HepG2 (cell line): Measurements from ENCODE around the gene COA3. TPM values are rescaled to one million over a fixed set of nuclear protein-coding genes. Genes with fewer than 3 reads are reported as not detected.

Experiments
- CHCHD3 ChIP-seq: sonication (generic); formaldehyde crosslinking; IDR thresholded peaks from 2 replicates; pipeline ENCODE4 v1.8.0; 2022; ENCODE audit warnings: mild to moderate bottlenecking, missing genetic modification reagents, moderate library complexity
- NCOR1 ChIP-seq: fragments of 200-600 bp; sonication (generic); IDR thresholded peaks from 2 replicates; pipeline ENCODE4 v1.7.0; 2017; ENCODE audit warnings: antibody characterized with exemption, low read length, borderline replicate concordance
- RAD51 ChIP-seq: fragments of 450-650 bp; IDR thresholded peaks from 2 replicates; pipeline ENCODE4 v1.6.1; 2016; ENCODE audit warnings: borderline replicate concordance
- RBM39 ChIP-seq: fragments of 200-400 bp; formaldehyde crosslinking; IDR thresholded peaks from one replicate; pipeline ENCODE4 v1.6.1; 2018; ENCODE audit warnings: antibody characterized with exemption, mild to moderate bottlenecking, low read depth, low read length; ENCODE audit not compliant: poor library complexity, severe bottlenecking
- TBP ChIP-seq: sonication (generic); formaldehyde crosslinking; IDR thresholded peaks from 2 replicates; pipeline ENCODE4 v1.5.0; 2020; ENCODE audit warnings: missing genetic modification reagents
- ZFP36 ChIP-seq: fragments of 150-350 bp; IDR thresholded peaks from 2 replicates; pipeline ENCODE4 v1.6.1; 2018; ENCODE audit warnings: borderline replicate concordance, low read length, low read depth; ENCODE audit not compliant: partially characterized antibody
- ZFY ChIP-seq: sonication (generic); formaldehyde crosslinking; IDR thresholded peaks from 2 replicates; pipeline ENCODE4 v1.4.0; 2020; ENCODE audit warnings: missing genetic modification reagents
- ZNF253 ChIP-seq: sonication (generic); formaldehyde crosslinking; IDR thresholded peaks from 2 replicates; pipeline ENCODE4 v1.8.0; 2022; ENCODE audit warnings: mild to moderate bottlenecking, missing genetic modification reagents, borderline replicate concordance
- ZNF644 ChIP-seq: IDR thresholded peaks from 2 replicates; pipeline ENCODE4 v1.6.1; 2016; ENCODE audit warnings: low read depth
- ZNF724P ChIP-seq: sonication (generic); formaldehyde crosslinking; IDR thresholded peaks from 2 replicates; pipeline ENCODE4 v1.8.0; 2022; ENCODE audit warnings: missing genetic modification reagents, borderline replicate concordance
- polyA plus RNA-seq, 8 experiments: library from polyadenylated mRNA; depleted of rRNA in 3 of 8; stranded (reverse) in 7 of 8; unstranded in 1 of 8; fragments of >200 nt; fragmentation: Illumina TruSeq in 4 of 8; extraction: Trizol in 4 of 8; gene quantifications; 2 replicates each; pipeline versions ENCODE4 v1.2.1 to v1.2.3, GENCODE V29; 2011 to 2016; ENCODE audit warnings: low read depth in 4 of 8, missing spikeins in 1 of 8, mixed read lengths in 1 of 8; ENCODE audit not compliant: insufficient read depth in 1 of 8
- total RNA-seq, 5 experiments: library from RNA; depleted of rRNA; stranded (reverse); fragments of >200 nt; fragmentation: Illumina TruSeq; extraction: Trizol; gene quantifications; 2 replicates each; pipeline ENCODE4 v1.2.3, GENCODE V29; 2016; ENCODE audit warnings: low read depth in 1 of 5
- TF ChIP-seq, protein P1 (sequence below): sonication (generic); formaldehyde crosslinking; IDR thresholded peaks from one replicate; pipeline ENCODE4 v1.5.1; 2020; ENCODE audit warnings: mild to moderate bottlenecking, missing genetic modification reagents; ENCODE audit errors: not compliant biosample characterization
- TF ChIP-seq, protein P2 (sequence below): sonication (generic); formaldehyde crosslinking; IDR thresholded peaks from 2 replicates; pipeline ENCODE4 v1.5.0; 2020; ENCODE audit warnings: mild to moderate bottlenecking, missing genetic modification reagents, borderline replicate concordance
- TF ChIP-seq, protein P3 (sequence below): sonication (generic); formaldehyde crosslinking; IDR thresholded peaks from 2 replicates; pipeline ENCODE4 v1.9.0; 2021; ENCODE audit warnings: missing genetic modification reagents, borderline replicate concordance

COA3 gene
- total and polyA plus RNA-seq, 2 of the 13 experiments (the other 11 are each of a cell fraction or from before 2014, with no cell fraction given), result 133 to 202 TPM

DNA sequence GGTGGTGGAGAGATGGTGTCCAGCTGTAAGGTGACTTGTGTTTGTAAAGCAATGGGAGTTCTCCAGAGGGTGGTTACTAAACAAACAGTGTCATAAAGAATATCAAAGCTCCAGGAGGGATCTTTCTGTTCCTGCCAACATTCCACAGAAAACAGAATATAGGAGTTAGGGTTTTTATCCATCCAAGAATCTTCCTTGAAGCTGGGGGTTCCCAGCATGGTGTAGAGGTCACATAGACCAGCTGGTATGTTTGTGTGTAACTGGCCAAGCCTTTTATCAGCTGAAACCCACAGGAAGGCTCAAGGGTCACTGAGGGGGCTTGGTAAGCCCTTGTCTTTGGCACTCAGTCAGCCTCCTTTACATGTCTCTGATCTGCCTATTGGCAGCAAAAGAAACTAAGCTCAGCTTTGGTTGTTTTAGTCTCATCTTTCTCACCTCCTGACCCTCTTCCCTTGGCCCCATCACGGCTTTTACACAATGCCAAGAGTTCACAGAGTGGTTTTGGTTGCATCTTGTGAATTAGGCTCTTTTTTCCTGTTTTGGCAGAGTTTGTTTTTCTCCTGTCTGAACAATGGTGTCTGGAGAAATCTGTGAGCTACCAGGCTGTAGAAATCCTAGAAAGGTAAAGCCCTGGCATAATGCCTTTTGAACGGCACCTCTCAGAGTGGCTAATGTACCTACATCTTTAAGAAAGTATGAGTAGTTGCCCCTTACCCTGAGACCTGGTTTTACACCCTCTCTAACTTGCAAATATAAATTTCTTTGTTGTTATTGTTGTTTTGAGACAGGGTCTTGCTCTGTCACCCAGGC is 4.8 kb upstream of the COA3 start (continued):
- TF ChIP-seq, protein P1, sequence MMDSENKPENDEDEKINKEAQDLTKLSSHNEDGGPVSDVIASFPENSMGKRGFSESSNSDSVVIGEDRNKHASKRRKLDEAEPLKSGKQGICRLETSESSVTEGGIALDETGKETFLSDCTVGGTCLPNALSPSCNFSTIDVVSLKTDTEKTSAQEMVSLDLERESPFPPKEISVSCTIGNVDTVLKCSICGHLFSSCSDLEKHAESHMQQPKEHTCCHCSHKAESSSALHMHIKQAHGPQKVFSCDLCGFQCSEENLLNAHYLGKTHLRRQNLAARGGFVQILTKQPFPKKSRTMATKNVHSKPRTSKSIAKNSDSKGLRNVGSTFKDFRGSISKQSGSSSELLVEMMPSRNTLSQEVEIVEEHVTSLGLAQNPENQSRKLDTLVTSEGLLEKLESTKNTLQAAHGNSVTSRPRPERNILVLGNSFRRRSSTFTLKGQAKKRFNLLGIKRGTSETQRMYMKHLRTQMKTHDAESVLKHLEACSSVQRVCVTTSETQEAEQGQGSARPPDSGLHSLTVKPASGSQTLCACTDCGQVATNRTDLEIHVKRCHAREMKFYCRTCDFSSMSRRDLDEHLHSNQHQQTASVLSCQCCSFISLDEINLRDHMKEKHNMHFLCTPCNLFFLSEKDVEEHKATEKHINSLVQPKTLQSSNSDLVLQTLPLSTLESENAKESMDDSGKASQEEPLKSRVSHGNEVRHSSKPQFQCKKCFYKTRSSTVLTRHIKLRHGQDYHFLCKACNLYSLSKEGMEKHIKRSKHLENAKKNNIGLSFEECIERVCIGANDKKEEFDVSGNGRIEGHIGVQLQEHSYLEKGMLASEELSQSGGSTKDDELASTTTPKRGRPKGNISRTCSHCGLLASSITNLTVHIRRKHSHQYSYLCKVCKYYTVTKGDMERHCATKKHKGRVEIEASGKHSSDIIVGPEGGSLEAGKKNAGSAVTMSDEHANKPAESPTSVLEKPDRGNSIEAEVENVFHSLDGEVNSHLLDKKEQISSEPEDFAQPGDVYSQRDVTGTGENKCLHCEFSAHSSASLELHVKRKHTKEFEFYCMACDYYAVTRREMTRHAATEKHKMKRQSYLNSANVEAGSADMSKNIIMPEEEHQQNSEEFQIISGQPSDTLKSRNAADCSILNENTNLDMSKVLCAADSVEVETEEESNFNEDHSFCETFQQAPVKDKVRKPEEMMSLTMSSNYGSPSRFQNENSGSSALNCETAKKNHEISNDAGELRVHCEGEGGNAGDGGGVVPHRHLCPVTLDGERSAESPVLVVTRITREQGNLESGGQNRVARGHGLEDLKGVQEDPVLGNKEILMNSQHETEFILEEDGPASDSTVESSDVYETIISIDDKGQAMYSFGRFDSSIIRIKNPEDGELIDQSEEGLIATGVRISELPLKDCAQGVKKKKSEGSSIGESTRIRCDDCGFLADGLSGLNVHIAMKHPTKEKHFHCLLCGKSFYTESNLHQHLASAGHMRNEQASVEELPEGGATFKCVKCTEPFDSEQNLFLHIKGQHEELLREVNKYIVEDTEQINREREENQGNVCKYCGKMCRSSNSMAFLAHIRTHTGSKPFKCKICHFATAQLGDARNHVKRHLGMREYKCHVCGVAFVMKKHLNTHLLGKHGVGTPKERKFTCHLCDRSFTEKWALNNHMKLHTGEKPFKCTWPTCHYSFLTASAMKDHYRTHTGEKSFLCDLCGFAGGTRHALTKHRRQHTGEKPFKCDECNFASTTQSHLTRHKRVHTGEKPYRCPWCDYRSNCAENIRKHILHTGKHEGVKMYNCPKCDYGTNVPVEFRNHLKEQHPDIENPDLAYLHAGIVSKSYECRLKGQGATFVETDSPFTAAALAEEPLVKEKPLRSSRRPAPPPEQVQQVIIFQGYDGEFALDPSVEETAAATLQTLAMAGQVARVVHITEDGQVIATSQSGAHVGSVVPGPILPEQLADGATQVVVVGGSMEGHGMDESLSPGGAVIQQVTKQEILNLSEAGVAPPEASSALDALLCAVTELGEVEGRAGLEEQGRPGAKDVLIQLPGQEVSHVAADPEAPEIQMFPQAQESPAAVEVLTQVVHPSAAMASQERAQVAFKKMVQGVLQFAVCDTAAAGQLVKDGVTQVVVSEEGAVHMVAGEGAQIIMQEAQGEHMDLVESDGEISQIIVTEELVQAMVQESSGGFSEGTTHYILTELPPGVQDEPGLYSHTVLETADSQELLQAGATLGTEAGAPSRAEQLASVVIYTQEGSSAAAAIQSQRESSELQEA (CRISPR knock-in tag), result no peak
- TF ChIP-seq ZNF724P (no peak), ZFY (CRISPR knock-in tag) (no peak), RBM39 (no peak), RAD51 (no peak), ZNF253 (CRISPR knock-in tag) (no peak), CHCHD3 (no peak), NCOR1 (peak; percentile 71; the same call in 1 of the 2 replicates), TBP (CRISPR knock-in tag) (no peak), ZFP36 (no peak), ZNF644 (CRISPR knock-in tag) (peak; percentile 86)
- TF ChIP-seq, protein P2, sequence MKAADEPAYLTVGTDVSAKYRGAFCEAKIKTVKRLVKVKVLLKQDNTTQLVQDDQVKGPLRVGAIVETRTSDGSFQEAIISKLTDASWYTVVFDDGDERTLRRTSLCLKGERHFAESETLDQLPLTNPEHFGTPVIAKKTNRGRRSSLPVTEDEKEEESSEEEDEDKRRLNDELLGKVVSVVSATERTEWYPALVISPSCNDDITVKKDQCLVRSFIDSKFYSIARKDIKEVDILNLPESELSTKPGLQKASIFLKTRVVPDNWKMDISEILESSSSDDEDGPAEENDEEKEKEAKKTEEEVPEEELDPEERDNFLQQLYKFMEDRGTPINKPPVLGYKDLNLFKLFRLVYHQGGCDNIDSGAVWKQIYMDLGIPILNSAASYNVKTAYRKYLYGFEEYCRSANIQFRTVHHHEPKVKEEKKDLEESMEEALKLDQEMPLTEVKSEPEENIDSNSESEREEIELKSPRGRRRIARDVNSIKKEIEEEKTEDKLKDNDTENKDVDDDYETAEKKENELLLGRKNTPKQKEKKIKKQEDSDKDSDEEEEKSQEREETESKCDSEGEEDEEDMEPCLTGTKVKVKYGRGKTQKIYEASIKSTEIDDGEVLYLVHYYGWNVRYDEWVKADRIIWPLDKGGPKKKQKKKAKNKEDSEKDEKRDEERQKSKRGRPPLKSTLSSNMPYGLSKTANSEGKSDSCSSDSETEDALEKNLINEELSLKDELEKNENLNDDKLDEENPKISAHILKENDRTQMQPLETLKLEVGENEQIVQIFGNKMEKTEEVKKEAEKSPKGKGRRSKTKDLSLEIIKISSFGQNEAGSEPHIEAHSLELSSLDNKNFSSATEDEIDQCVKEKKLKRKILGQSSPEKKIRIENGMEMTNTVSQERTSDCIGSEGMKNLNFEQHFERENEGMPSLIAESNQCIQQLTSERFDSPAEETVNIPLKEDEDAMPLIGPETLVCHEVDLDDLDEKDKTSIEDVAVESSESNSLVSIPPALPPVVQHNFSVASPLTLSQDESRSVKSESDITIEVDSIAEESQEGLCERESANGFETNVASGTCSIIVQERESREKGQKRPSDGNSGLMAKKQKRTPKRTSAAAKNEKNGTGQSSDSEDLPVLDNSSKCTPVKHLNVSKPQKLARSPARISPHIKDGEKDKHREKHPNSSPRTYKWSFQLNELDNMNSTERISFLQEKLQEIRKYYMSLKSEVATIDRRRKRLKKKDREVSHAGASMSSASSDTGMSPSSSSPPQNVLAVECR (CRISPR knock-in tag), result no peak; the same call in 1 of the 2 replicates
- TF ChIP-seq, protein P3, sequence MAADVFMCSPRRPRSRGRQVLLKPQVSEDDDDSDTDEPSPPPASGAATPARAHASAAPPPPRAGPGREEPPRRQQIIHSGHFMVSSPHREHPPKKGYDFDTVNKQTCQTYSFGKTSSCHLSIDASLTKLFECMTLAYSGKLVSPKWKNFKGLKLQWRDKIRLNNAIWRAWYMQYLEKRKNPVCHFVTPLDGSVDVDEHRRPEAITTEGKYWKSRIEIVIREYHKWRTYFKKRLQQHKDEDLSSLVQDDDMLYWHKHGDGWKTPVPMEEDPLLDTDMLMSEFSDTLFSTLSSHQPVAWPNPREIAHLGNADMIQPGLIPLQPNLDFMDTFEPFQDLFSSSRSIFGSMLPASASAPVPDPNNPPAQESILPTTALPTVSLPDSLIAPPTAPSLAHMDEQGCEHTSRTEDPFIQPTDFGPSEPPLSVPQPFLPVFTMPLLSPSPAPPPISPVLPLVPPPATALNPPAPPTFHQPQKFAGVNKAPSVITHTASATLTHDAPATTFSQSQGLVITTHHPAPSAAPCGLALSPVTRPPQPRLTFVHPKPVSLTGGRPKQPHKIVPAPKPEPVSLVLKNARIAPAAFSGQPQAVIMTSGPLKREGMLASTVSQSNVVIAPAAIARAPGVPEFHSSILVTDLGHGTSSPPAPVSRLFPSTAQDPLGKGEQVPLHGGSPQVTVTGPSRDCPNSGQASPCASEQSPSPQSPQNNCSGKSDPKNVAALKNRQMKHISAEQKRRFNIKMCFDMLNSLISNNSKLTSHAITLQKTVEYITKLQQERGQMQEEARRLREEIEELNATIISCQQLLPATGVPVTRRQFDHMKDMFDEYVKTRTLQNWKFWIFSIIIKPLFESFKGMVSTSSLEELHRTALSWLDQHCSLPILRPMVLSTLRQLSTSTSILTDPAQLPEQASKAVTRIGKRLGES (CRISPR knock-in tag), result no peak
